GM19023 (cell line): Measurements from ENCODE around the gene MAGEB1.

Experiments used
- ATAC-seq: cut with Tn5 transposase; IDR thresholded peaks from one replicate; pipeline ENCODE4 v1.9.1; 2021; ENCODE audit warnings: mild to moderate bottlenecking, moderate library complexity; ENCODE audit not compliant: unreplicated experiment

Gene MAGEB1

GRCh38 chrX:30296408-30297254 is 49.7 kb downstream of the MAGEB1 start:
- no peak for ATAC-seq

- ATAC-seq: no peak
Observed at GRCh38 chrX:30301208-30301607, 54.3 kb downstream of the MAGEB1 start.
